ENCODE data around the gene ZRANB3.
"Not testable (repeated sequence)": the region's sequence is repeated elsewhere in the genome, so short reads cannot be mapped to it uniquely, and the experiment has no call there.

Gene ZRANB3

DNA sequence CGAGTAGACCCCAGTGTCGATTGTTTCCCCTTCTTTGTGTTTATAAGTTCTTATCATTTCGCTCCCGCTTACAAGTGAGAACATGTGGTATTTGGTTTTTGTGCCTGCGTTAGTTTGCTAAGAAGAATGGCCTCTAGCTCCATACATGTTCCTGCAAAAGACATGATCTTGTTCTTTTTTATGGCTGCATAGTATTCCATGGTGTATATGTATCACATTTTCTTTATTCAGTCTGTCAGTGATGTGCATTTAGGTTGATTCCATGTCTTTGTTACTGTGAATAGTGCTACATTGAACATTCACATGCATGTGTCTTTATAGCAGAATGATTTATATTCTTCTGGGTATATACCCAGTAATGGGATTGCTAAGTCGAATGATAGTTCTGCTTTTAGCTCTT, 95.9 kb downstream of the ZRANB3 start:
- not testable (repeated sequence) for H3K27me3 ChIP-seq (ENCODE audit: control insufficient read depth in 1 of 2, insufficient read depth in 2 of 2, low read length in 2 of 2); H3K27ac ChIP-seq (ENCODE audit: low read length); H3K9ac ChIP-seq (ENCODE audit: low read length in 2 of 2); H3K9me3 ChIP-seq (ENCODE audit: control insufficient read depth in 2 of 2, low read length in 2 of 2); H3K36me3 ChIP-seq (ENCODE audit: control insufficient read depth in 2 of 2, insufficient read depth in 2 of 2, low read length in 2 of 2); H3K4me1 ChIP-seq (ENCODE audit: control insufficient read depth, insufficient read depth, low read length); H3K4me3 ChIP-seq (ENCODE audit: low read length in 2 of 2)

GRCh38 chr2:135424849-135425248, 106.2 kb downstream of the ZRANB3 start:
- no peaks in the 10 kb centered on the region for H3K36me3 ChIP-seq (ENCODE audit: control insufficient read depth in 2 of 2, insufficient read depth in 2 of 2, low read length in 2 of 2)
- no peak overlapping the region for H3K4me3 ChIP-seq (ENCODE audit: low read length in 2 of 2)
- H3K27me3 ChIP-seq (ENCODE audit: control insufficient read depth in 1 of 2, insufficient read depth in 2 of 2, low read length in 2 of 2) = no peaks in the 10 kb centered on the region
- no peaks in the 10 kb centered on the region for H3K9me3 ChIP-seq (ENCODE audit: control insufficient read depth in 2 of 2, low read length in 2 of 2)
- H3K27ac ChIP-seq (ENCODE audit: low read length) = no peak overlapping the region
- H3K4me1 ChIP-seq (ENCODE audit: control insufficient read depth, insufficient read depth, low read length) = no peaks in the 10 kb centered on the region
- H3K9ac ChIP-seq (ENCODE audit: low read length in 2 of 2) = no peak overlapping the region

GRCh38 chr2:135422898-135423297, 108.1 kb downstream of the ZRANB3 start:
- H3K9ac ChIP-seq (ENCODE audit: low read length in 2 of 2) = no peak overlapping the region

DNA sequence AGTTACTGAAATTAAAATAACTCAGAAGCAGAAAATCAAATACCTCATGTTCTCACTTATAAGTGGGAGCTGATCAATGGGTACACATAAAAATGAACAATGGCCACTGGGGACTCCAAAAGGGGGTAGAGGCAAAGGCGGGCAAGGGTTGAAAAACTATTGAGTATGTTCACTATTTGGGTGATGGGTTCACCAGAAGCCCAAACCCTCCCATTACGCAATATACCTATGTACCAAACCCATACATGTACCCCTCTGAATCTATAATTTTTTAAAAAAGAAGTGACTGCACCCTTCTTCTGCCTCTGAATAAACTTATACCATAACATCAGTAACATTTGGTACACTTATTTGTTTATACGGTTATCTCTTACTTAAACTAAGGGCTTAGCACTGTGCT, 119.4 kb downstream of the ZRANB3 start:
- no peak overlapping the region for H3K9ac ChIP-seq (ENCODE audit: low read length in 2 of 2)
- no peak overlapping the region for H3K27ac ChIP-seq (ENCODE audit: low read length)
- no peaks in the 10 kb centered on the region for H3K36me3 ChIP-seq (ENCODE audit: control insufficient read depth in 2 of 2, insufficient read depth in 2 of 2, low read length in 2 of 2)
- H3K4me1 ChIP-seq (ENCODE audit: control insufficient read depth, insufficient read depth, low read length) = no peaks in the 10 kb centered on the region
- H3K27me3 ChIP-seq (ENCODE audit: control insufficient read depth in 1 of 2, insufficient read depth in 2 of 2, low read length in 2 of 2) = no peaks in the 10 kb centered on the region
- no peaks in the 10 kb centered on the region for H3K9me3 ChIP-seq (ENCODE audit: control insufficient read depth in 2 of 2, low read length in 2 of 2)
- no peak overlapping the region for H3K4me3 ChIP-seq (ENCODE audit: low read length in 2 of 2)

More at GRCh38 chr2:135422898-135423297, 108.1 kb downstream of the ZRANB3 start:
- Histone ChIP-seq H3K27ac (ENCODE audit: low read length) (no peak overlapping the region), H3K4me3 (ENCODE audit: low read length in 2 of 2) (no peak overlapping the region), H3K9me3 (ENCODE audit: control insufficient read depth in 2 of 2, low read length in 2 of 2) (no peaks in the 10 kb centered on the region), H3K4me1 (ENCODE audit: control insufficient read depth, insufficient read depth, low read length) (no peaks in the 10 kb centered on the region), H3K36me3 (ENCODE audit: control insufficient read depth in 2 of 2, insufficient read depth in 2 of 2, low read length in 2 of 2) (no peaks in the 10 kb centered on the region), H3K27me3 (ENCODE audit: control insufficient read depth in 1 of 2, insufficient read depth in 2 of 2, low read length in 2 of 2) (no peaks in the 10 kb centered on the region)

DNA sequence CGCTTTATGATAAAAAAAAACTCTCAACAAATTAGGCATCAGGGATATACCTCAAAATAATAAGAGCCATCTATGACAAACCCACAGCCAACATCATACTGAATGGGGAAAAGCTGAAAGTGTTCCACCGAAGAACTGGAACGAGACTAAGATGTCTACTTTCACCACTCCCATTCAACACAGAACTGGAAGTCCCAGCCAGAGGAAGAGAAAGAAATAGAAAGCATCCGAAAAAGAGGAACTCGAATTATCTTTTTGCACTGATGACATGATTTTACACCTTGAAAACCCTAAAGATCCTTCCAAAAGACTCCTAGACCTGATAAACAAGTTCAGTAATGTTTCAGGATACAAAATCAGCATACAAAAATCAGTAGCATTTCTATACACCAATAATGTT, 121.6 kb downstream of the ZRANB3 start:
- H3K36me3 ChIP-seq (ENCODE audit: control insufficient read depth in 2 of 2, insufficient read depth in 2 of 2, low read length in 2 of 2) = no peaks in the 10 kb centered on the region
- no peaks in the 10 kb centered on the region for H3K27me3 ChIP-seq (ENCODE audit: control insufficient read depth in 1 of 2, insufficient read depth in 2 of 2, low read length in 2 of 2)

DNA sequence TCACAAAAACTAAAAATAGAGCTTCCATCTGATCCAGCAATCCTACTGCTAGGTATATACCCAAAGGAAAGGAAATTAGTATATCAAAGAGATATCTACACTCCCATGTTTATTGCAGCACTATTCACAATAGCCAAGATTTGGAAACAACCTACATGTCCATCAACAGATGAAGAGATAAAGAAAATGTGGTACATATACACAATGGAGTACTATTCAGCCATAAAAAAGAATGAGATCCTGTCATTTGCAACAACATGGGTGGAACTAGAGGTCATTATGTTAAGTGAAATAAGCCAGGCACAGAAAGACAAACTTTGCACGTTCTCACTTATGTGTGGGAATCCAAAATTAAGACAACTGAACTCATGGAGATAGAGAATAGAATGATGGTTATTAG, 134.8 kb downstream of the ZRANB3 start:
- H3K4me1 ChIP-seq (ENCODE audit: control insufficient read depth, insufficient read depth, low read length); H3K9ac ChIP-seq (ENCODE audit: low read length in 2 of 2); H3K9me3 ChIP-seq (ENCODE audit: control insufficient read depth in 2 of 2, low read length in 2 of 2); H3K27ac ChIP-seq (ENCODE audit: low read length); H3K4me3 ChIP-seq (ENCODE audit: low read length in 2 of 2); H3K27me3 ChIP-seq (ENCODE audit: control insufficient read depth in 1 of 2, insufficient read depth in 2 of 2, low read length in 2 of 2); H3K36me3 ChIP-seq (ENCODE audit: control insufficient read depth in 2 of 2, insufficient read depth in 2 of 2, low read length in 2 of 2): not testable (repeated sequence)

More for the DNA sequence above, 121.6 kb downstream of the ZRANB3 start:
- no peaks in the 10 kb centered on the region for H3K4me1 ChIP-seq (ENCODE audit: control insufficient read depth, insufficient read depth, low read length)
- H3K4me3 ChIP-seq (ENCODE audit: low read length in 2 of 2) = no peak overlapping the region
- H3K9me3 ChIP-seq (ENCODE audit: control insufficient read depth in 2 of 2, low read length in 2 of 2) = no peaks in the 10 kb centered on the region
- H3K27ac ChIP-seq (ENCODE audit: low read length) = no peak overlapping the region
- H3K9ac ChIP-seq (ENCODE audit: low read length in 2 of 2) = no peak overlapping the region

DNA sequence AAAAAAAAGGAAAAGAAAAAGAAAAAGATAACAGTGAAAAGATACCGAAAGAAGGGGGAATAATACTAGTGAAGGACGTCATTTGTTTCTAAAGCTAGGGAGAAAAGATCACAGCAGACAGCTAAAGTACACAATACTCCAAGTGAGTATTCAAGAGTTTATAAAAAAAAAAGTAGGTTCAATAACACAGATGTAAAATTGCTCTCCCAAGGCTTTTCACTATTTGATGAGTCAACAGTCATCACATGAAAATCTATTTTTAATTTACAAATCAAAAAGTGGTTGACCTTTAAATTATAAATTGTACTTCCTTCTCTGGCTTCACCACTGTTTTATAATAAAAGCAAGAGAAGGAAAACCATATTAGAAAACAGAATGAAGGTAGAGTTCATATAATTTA, 144.0 kb downstream of the ZRANB3 start:
- Histone ChIP-seq H3K4me1 (ENCODE audit: control insufficient read depth, insufficient read depth, low read length) (no peaks in the 10 kb centered on the region), H3K27ac (ENCODE audit: low read length) (no peak overlapping the region), H3K4me3 (ENCODE audit: low read length in 2 of 2) (no peak overlapping the region), H3K27me3 (ENCODE audit: control insufficient read depth in 1 of 2, insufficient read depth in 2 of 2, low read length in 2 of 2) (no peaks in the 10 kb centered on the region), H3K9me3 (ENCODE audit: control insufficient read depth in 2 of 2, low read length in 2 of 2) (no peaks in the 10 kb centered on the region), H3K36me3 (ENCODE audit: control insufficient read depth in 2 of 2, insufficient read depth in 2 of 2, low read length in 2 of 2) (no peaks in the 10 kb centered on the region), H3K9ac (ENCODE audit: low read length in 2 of 2) (no peak overlapping the region)

- Histone ChIP-seq H3K36me3 (ENCODE audit: control insufficient read depth in 2 of 2, insufficient read depth in 2 of 2, low read length in 2 of 2) (no peaks in the 10 kb centered on the region), H3K4me1 (ENCODE audit: control insufficient read depth, insufficient read depth, low read length) (no peaks in the 10 kb centered on the region), H3K27ac (ENCODE audit: low read length) (no peak overlapping the region), H3K9ac (ENCODE audit: low read length in 2 of 2) (no peak overlapping the region), H3K27me3 (ENCODE audit: control insufficient read depth in 1 of 2, insufficient read depth in 2 of 2, low read length in 2 of 2) (no peaks in the 10 kb centered on the region), H3K9me3 (ENCODE audit: control insufficient read depth in 2 of 2, low read length in 2 of 2) (peaks cover 0 to 8% of the 10 kb centered on the region in 2 donors), H3K4me3 (ENCODE audit: low read length in 2 of 2) (no peak overlapping the region)
Measured at GRCh38 chr2:135378591-135378990, 152.4 kb downstream of the ZRANB3 start.

- no peak overlapping the region for H3K4me3 ChIP-seq (ENCODE audit: low read length in 2 of 2)
- H3K4me1 ChIP-seq (ENCODE audit: control insufficient read depth, insufficient read depth, low read length) = no peaks in the 10 kb centered on the region
Measured at GRCh38 chr2:135373702-135374101, 157.3 kb downstream of the ZRANB3 start.

DNA sequence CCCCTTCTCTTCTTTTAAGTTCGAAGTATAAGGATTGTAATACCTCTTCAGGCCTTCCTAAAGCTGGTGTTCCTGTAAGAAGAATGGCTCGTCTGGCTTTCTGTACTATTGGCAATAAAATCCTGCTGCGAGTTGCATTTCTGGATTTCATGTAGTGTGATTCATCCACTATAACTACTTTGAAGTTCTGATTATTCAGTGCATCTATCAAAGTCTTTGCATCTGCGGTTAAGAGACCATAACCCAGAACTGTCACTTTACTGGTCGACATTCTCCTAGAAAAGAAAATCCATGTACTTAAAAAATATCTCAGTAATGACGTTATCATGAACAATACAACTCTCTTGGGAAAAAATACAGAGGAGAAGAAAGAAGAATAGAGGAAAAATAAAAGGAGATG, 181.1 kb downstream of the ZRANB3 start:
- Histone ChIP-seq H3K4me3 (ENCODE audit: low read length in 2 of 2) (no peak overlapping the region), H3K9me3 (ENCODE audit: control insufficient read depth in 2 of 2, low read length in 2 of 2) (no peaks in the 10 kb centered on the region), H3K27me3 (ENCODE audit: control insufficient read depth in 1 of 2, insufficient read depth in 2 of 2, low read length in 2 of 2) (no peaks in the 10 kb centered on the region), H3K4me1 (ENCODE audit: control insufficient read depth, insufficient read depth, low read length) (no peaks in the 10 kb centered on the region), H3K36me3 (ENCODE audit: control insufficient read depth in 2 of 2, insufficient read depth in 2 of 2, low read length in 2 of 2) (no peaks in the 10 kb centered on the region), H3K9ac (ENCODE audit: low read length in 2 of 2) (no peak overlapping the region), H3K27ac (ENCODE audit: low read length) (no peak overlapping the region)

More at GRCh38 chr2:135373702-135374101, 157.3 kb downstream of the ZRANB3 start:
- Histone ChIP-seq H3K36me3 (ENCODE audit: control insufficient read depth in 2 of 2, insufficient read depth in 2 of 2, low read length in 2 of 2) (no peaks in the 10 kb centered on the region), H3K9ac (ENCODE audit: low read length in 2 of 2) (no peak overlapping the region), H3K9me3 (ENCODE audit: control insufficient read depth in 2 of 2, low read length in 2 of 2) (peaks cover 0 to 3% of the 10 kb centered on the region in 2 donors), H3K27me3 (ENCODE audit: control insufficient read depth in 1 of 2, insufficient read depth in 2 of 2, low read length in 2 of 2) (no peaks in the 10 kb centered on the region), H3K27ac (ENCODE audit: low read length) (no peak overlapping the region)

DNA sequence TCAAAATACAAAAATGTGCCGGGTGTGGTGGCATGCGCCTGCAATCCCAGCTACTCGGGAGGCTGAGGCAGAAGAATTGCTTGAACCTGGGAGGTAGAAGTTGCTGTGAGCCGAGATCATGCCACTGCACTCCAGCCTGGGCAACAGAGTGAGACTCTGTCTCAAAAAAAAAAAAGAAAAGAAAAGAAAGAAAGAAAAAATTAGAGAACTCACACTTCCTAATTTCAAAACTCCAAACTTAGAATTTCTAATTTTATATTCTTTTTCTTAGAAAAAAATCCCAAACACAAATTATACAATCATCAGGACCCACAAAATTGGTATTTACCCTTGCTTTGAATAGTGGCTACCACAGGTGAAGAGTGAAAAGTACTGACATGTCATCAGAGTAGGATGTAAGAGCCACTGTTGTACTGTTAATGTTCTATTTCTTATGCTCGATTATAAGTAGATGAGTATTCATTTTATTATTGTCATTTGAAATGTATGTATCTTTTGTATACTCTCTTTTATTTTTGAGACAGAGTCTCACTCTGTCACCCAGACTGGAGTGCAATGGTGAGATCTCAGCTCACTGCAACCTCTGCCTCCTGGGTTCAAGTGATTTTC, 182.8 kb downstream of the ZRANB3 start:
- H3K27ac ChIP-seq (ENCODE audit: low read length); H3K4me3 ChIP-seq (ENCODE audit: low read length in 2 of 2); H3K9ac ChIP-seq (ENCODE audit: low read length in 2 of 2); H3K27me3 ChIP-seq (ENCODE audit: control insufficient read depth in 1 of 2, insufficient read depth in 2 of 2, low read length in 2 of 2); H3K36me3 ChIP-seq (ENCODE audit: control insufficient read depth in 2 of 2, insufficient read depth in 2 of 2, low read length in 2 of 2); H3K9me3 ChIP-seq (ENCODE audit: control insufficient read depth in 2 of 2, low read length in 2 of 2); H3K4me1 ChIP-seq (ENCODE audit: control insufficient read depth, insufficient read depth, low read length): not testable (repeated sequence)
